ENCODE results near the gene ACOT11.

ACOT11 gene

DNA sequence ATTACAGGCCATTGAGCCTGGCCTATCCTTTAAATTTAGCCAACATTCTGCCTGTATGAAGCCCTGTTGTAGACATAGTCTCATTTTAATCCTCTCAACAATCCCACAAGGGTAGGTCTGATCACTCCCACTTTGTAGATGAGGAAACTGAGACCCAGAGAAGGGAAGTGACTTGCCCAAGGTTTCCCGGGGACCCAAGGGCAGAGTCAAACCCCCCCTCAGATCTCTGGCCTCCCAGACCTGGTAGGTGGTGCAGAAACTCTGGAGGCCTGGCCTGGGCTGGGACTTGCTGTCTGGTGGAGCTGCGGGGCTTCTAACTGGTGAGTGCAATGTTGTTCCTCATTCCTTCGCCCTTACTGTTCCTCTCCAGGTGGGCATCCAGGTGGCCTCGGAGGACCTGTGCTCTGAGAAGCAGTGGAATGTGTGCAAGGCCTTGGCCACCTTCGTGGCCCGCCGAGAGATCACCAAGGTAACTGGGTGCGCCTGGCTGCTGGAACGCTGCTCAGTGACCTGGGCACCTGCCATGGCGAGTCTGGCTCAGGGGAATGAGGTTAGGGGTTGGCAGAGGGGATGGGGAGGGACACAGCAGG is 45.6 kb downstream of the ACOT11 start:
- DNase-seq = no peak

DNA sequence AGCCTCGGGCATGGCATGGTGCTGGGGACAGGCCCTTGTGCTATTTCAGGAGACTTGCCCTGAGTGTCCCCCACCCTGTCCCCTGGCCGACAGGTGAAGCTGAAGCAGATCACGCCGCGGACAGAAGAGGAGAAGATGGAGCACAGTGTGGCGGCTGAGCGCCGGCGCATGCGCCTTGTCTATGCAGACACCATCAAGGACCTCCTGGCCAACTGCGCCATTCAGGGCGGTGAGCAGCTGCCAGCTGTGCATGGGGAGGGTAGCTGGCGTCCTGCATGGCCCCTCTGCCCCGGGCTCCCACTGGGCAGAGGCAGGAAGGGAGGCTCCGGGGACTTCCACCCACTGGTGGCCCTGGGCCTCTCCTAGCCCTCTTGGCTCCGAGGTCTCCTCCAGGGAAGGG is 46.4 kb downstream of the ACOT11 start:
- DNase-seq = no peak

DNA sequence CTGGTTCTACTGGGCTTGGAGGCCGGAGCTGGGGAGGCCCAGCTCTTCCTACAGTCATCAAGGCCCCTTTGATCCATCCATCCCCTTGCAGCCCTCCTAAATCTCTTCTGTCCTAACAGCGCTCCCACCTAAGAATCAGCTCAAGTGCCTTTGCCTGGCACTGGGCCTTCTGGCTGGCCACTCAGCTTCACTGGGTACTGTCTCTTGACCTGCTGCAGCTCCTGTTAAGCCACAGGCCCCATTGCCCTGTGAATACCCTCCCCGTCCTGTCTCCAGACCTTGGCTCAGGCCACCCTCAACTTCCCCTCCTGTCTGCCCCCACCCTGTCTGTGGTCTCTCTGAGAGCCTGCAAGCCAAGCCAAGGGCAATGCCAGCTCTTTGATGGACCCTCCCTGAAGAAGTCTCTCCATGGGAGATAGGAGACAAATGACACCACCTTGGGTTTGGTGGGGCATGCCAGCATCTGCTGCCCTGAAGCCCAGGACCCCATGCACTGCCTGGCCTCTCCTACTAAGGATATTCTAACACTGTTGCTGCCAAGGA is 48.0 kb downstream of the ACOT11 start:
- no peak for DNase-seq

DNA sequence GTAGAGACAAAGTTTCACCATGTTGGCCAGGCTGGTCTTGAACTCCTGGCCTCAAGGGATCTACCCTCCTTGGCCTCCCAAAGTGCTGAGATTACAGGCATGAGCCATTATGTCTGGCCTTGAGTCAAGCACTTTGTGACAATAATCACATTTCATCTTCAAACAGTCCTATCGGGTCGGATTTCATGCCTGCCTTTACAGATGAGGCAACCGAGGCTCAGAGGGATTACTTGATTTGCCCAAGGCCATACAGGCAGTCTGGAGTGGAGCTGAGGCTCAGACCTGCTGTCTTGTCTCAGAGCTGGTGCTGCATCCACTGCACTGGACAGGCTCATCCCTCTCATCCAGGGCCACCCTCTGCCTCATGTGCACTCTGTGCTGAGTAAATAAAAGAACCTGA is 48.7 kb downstream of the ACOT11 start:
- DNase-seq = no peak

DNA sequence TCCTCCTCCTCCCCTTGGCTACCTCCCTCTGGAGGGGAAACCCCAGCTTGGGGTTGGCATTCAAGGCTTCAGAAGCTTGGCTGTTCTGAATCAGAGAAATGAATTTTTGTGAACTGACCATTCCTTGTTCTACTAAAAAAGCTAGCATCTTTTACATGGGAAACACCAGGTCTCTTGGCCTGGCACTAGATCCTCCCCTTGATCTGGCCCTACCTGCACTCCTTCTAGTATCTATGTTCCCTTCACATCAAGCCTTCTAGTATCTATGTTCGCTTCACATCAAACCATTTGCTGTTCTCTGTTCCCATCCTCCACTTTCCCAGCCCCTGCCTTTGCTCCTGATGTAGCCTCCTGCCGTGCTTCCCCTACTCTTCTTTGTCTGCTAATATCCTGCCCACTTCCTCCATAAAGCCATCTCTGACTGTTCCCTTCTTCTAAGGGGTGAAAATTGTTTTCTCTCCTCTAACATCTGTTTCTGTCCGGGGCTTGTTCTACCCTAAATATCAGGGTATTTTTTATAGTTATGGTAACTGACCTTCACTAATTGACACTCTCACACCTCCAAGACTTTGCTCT is 49.5 kb downstream of the ACOT11 start:
- DNase-seq = no peak

DNA sequence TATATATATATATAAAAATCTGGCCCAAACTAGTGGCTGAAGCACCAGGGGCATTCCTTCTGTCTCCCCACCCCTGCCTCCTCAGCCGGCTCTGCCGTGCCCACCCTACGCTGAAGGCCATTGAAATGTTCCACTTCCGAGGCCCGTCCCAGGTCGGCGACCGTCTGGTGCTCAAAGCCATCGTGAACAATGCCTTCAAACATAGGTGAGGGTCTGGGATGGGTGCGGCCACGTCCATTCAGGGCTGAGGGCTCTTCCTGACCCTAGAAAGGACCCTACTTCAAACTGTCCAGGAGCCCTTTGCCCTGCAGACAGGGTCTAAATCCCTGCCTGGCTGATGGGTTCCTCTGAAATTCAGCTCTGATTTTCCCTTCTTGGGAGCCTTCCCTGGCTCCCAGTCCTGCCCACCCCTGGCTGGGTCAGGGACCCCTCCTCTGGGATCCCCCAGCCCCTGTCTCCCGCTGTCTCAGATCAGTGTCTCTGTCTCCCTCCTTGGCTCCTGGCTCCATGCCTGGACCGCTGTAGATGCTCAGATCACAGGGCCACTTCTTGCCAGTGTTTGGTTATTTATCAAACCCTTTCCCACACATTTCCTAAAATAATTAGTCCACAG is 51.3 kb downstream of the ACOT11 start:
- no peak for DNase-seq

DNA sequence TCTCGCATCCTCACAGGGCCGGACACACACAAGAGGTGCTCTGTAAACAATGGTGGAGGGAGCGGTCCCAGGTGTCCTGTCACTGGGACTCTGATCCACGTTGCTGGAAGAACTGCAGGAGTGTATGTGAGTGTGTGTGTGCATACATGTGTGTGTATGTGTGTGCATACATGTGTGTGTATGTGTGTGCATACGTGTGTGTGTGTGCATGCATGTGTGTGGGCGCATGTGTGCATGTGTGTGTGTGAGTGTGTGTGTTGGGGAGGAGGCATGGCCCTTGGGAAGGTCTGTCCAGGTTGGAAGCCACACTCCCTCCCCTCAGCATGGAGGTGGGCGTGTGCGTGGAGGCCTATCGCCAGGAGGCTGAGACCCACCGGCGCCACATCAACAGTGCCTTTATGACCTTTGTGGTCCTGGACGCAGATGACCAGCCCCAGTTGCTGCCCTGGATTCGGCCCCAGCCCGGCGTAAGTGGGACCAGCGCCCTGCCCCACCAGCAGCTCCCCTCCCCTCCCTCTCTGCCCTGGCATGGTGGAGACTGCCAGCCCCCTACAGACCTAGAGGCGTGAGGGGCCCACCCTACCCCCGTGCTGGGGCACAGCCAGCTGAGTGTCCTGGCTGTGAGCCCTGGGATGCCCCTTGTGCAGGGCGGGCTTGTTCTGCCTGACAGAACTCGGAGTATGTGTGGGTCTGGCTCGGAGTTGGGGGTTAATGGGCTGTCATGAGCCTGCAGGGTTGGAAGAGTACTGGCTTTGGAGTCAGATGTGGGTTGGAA is 53.1 kb downstream of the ACOT11 start:
- DNase-seq = no peak

DNA sequence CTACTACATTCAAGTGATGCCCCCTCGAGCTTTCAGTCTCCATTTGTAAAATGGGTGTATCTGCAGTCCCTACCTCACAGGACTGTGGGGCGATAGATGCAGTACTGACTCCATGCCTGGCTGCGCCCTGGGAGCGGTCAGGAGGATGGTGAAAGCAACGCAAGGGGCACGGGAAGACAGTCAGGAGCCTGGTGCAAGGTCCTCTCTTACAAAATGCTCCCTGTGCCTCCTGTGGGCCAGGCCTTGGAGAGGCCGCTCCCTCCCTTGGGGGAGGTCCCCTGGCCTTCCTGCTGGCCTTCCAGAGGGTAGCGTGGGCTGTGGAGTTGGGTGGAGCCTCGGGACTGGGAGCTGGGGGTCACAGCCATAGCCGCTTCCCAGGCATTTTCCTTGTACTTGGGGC is 53.7 kb downstream of the ACOT11 start:
- no peak for DNase-seq

DNA sequence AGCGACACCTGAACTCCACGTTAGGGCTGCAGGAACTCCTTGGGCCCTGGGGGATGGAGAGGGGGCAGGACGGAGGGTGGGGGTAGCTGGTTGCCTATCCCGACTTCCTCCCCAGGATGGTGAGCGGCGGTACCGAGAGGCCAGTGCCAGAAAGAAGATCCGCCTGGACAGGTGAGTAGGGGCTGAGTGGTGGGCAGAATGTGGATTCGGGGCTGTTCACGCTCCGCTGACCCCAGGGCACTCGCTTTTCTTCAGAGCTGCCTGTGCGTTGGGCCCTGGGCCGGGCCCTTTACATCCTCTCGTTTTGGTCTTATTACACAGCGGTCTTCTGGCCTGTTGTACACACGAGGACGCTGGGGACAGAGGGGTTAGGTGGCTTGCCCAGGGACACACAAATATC is 54.5 kb downstream of the ACOT11 start:
- no peak for DNase-seq

DNA sequence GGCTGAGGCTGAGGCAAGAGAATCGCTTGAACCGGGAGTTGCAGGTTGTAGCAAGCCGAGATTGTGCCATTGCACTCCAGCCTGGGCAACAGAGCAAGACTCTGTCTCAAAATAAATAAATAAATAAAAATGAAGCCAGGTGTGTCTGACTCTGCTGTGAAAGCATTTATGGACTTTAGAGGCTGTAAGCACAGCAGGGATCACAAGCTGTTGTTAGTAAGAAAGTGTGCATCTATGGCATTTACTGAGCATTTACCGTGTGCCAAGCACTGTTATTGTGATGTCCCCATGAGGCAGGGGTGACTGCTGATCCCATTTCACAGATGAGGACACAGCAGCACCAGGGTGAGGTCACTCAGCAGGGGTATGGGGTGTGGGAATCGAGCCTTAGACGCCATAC is 55.2 kb downstream of the ACOT11 start:
- no peak for DNase-seq

DNA sequence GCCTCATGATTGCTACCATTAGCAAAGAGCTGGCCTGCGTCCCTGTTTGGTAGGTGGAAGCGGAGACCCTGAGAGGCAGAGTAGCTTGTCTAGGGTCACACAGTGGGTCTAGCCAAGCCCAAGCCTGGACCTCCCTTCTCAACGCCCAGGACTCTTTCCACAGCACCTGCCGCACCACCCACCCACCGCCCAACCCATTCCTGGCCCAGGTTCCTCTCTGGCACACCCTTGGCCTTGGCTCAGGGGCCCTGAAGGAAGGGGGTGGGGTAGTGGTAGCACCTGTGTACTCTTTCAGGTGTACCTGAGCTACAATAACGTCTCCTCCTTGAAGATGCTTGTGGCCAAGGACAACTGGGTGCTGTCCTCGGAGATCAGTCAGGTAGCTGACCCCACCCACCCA is 56.0 kb downstream of the ACOT11 start:
- DNase-seq = no peak

DNA sequence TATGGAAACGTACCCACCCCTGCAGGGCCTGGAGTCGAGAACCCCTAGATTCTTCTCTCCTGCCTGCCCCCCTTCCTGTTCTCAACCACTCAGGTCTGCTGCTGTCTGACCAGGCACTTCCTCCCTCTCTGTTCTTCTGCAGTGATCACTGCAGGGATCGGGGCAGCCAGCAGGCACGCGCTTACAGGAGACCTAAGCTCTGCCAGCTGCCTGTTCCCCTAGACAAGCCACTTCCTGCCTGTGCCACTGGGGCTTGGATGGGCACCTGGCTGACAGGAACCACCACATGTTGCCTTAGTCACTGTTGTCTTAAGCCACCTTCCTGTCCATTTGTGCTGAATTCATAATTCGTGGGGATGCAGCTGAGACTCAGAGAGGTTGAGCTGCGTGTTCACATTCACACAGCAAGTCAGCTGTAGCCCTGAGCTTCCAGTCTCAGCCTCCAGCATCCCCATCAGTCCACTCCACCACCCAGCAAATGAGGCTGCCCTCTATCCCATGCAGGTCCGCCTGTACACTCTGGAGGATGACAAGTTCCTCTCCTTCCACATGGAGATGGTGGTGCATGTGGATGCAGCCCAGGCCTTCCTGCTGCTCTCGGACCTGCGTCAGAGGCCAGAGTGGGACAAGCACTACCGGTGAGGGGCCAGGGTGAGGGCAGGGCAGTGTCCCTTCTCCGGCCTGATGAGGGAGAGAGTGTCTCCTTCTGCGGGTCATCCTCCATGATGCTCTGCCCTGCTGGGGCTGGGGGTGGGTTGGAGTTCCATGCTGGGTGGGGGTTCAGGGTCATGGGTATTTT is 56.7 kb downstream of the ACOT11 start:
- no peak for DNase-seq

DNA sequence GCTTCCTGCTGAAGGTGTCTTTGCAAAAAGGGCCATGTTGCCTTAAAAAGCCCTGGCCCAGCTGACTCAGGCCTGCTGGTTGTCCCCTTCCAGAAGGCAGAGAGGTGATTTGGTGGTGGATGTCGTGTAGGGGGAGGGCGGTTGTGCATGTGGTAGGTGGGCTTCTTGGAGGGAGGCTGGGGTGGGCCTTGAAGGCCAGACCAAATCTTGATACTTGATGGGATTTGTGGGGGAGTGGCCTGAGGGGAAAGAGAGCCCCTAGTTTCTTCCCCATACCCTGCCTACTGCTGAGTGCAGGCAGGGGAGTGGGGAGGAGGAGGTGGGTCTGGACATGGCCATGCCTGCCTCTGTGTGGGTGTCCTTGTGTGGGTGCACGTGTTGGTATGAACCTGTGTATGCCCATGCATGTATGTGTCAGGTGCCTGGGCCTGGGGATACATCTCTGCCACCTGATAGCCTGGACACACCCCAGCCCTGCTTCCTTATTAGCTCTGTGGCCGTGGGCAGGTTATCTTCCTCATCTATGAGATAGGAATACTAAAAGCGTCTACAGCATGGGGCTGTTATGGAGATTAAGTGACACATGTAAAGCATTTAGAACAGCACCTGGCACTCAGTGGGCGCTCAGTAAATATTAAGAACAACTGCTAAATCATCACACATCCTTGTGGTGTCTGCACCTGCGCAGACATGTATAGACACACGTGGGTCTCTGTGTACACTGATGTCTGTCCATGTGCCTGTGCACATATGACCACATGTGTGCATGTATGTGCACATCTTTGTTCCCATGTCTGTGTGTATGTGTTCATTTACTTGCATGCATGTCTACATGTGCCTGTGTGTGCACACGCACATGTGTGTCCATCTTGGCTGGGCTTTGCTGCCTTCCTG is 58.3 kb downstream of the ACOT11 start:
- no peak for DNase-seq

DNA sequence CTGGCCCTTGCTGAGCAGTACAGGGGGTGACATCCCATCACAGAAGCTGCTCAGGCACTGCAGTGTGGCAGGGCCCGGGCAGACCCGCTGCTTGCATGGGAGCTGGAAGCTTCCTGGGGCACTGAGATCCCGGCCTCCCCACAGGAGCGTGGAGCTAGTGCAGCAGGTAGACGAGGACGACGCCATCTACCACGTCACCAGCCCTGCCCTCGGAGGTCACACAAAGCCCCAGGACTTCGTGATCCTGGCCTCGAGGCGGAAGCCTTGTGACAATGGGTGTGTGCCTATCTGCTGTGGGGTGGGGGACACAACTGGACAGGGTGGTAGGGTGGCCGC is 58.9 kb downstream of the ACOT11 start:
- no peak for DNase-seq

DNA sequence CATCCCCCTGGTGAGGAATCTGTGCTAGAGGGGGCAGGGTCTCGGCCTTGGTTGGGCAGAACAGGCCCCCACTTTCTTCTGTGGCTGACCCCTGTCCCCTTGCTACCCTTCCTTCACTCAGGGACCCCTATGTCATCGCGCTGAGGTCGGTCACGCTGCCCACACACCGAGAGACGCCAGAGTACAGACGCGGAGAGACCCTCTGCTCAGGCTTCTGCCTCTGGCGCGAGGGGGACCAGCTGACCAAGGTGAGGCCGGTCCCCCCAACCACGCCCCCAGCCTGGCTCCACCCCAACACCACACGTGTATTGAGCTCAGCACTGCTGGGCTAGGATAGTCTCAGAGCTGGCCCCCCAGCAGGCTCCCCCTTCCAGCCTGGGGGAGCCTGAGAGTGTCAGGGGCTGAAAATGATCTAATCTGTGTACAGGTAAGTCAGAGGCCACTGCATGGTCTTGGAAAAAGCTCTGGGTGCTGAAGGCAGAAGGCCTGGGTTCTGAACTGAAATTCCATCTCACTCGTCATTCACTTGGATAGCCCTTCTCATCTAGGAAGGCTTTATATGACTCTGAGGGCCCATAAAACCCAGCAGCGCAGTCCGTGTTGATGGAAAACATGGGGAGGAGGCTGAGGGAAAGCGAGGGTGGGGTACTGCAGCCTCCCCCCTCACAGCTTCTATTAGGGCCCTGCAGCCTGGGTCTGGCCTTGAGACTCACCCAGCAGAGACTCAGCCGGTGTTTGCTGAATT is 60.0 kb downstream of the ACOT11 start:
- DNase-seq = no peak

DNA sequence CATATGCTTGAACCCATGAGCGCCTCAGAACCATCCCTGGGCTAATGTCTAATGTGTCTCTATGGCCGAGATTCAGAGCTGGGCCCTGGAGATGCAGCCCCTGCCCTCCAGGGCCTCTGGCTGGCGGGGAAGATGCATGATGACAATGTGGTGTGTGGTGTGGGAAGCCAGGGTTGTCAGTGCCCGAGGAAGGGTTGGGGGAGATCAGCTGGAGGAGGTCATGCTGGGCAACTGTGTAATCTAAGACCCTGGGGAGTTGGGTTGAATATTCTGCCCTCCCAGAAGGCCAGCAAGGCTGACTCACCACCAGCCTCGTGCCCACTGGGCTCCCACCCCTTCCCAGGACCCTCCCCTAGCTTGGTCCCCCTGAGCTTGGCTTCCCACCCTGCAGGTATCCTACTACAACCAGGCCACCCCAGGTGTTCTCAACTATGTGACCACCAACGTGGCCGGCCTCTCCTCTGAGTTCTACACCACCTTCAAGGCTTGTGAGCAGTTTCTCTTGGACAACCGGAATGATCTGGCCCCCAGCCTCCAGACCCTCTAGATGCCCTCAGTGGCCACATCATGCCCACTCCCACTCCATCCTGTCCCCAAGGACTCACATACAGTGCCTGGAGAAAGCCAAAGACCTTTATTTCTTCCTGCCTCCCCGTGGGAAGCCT is 60.7 kb downstream of the ACOT11 start:
- no peak for DNase-seq

DNA sequence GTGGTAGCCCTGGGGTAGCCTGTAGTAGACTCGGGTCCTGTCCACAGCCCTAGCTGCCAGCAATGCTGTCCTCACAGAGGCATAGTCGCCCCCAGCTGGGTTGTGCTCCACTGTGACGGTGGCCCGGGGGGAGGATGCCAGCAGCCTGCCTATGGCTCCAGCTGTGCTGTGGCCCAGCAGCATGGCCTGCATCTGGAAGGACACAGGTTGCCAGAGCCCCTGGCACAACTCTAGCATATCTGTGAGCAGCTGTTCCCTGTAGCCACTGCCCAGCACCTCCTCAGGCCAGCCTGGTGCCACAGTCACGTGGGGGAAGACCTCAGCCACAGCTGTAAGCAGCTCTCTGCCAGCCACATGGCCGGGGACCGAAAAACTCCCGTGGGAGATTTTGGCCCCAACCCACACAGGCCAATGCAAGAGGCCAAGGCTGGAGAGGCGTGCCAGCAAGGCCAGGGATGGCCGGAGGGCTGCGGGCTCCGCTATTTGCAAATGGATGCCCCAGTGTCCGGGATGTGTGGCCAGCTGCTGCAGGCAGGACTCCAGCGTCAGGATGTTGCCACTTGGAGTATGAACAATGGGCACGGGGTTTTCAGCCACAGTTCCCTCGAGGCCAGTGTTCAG is 61.4 kb downstream of the ACOT11 start:
- no peak for DNase-seq

DNA sequence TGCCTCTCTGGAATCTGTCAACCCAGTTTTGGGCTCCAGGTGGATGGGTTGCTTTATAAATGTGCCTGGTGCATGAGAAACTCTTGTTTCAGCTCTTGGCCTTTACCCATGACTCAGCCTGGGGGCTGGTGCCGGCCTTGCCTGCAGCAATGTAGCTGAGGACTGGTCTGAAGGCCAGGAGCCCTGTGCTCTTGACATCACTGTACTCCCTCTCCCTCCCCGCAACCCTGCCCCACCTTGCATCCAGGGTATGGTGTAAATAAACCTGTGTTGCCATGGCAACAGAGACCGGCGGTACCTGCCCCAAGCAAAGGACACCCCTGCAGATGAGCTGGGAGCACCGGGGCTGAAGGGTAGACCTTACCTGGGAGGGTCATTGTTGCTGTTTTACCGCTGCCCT is 62.0 kb downstream of the ACOT11 start:
- no peak for DNase-seq

DNA sequence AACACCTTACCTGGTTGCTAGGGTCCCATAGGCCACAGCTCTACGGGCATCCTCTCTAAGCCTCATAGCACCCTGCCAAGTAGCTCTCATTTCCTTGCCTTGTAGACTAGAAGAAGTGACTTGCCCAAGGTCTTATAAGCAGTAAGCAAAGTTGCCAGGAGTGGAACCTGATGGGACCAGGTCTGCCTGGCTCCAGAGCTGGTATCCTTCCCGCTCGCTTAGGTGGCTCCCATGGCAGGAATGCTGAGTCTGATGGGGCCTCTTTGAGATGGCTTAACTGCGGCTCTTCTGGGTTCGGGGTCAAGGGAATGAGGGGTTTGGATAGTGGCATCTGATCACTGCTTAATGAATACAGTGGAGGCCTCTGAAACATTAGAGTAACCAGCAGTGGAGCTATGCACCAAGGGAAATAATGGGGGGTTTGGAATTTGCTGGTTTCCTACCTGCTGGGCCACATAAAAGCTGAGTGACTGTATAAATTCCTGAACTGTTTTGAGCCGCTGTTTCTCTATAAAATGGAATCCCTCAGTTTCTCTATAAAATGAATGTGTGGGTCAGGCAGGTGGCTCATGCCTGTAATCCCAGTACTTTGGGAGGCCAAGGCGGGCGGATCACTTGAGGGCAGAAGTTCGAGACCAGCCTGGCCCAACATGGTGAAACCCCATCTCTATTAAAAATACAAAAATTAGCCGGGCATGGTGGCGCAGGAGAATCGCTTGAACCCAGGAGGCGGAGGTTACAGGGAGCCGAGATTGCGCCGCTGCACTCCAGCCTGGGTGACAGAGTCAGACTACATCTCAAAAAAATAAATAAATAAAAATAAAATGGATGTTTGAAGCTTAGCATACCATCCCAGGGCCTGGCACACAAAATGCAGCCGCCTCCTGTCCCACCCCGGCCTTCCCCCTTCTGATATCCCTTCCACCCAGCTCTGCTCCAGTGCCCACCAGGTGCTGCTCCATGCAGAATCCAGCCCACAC is 62.9 kb downstream of the ACOT11 start:
- DNase-seq = no peak
